ENCODE data around the gene ARL17B.
"Not testable (repeated sequence)": the region's sequence is repeated elsewhere in the genome, so short reads cannot be mapped to it uniquely, and the experiment has no call there.

GRCh38 chr17:46282635-46283034, 78.9 kb downstream of the ARL17B start:
- TF ChIP-seq, protein P1, sequence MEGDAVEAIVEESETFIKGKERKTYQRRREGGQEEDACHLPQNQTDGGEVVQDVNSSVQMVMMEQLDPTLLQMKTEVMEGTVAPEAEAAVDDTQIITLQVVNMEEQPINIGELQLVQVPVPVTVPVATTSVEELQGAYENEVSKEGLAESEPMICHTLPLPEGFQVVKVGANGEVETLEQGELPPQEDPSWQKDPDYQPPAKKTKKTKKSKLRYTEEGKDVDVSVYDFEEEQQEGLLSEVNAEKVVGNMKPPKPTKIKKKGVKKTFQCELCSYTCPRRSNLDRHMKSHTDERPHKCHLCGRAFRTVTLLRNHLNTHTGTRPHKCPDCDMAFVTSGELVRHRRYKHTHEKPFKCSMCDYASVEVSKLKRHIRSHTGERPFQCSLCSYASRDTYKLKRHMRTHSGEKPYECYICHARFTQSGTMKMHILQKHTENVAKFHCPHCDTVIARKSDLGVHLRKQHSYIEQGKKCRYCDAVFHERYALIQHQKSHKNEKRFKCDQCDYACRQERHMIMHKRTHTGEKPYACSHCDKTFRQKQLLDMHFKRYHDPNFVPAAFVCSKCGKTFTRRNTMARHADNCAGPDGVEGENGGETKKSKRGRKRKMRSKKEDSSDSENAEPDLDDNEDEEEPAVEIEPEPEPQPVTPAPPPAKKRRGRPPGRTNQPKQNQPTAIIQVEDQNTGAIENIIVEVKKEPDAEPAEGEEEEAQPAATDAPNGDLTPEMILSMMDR (conservative IDR thresholded peaks at IDR 0.05; ENCODE audit: low read depth, low read length), result not testable (repeated sequence)
- not testable (repeated sequence) for TF ChIP-seq EZH2 (IDR thresholded peaks at IDR 0.05; ENCODE audit: borderline replicate concordance, low read depth, low read length, poor library complexity, severe bottlenecking)

Data from A673 (cell line).